Smooth muscle cell (in vitro differentiated cells): ENCODE results near the gene IMMP2L. TPM values are rescaled to one million over a fixed set of nuclear protein-coding genes. Genes with fewer than 3 reads are reported as not detected.

Experiments used
- DNase-seq: peaks from one replicate; lab custom pipeline; 2025; ENCODE audit not compliant: unreplicated experiment; lab: John Stamatoyannopoulos, UW
- H2AFZ ChIP-seq: fragments of 200-600 bp; sonication (generic); 2 replicates; pipeline ENCODE4 v1.6.0; 2016; ENCODE audit warnings: antibody characterized with exemption, low read depth, mild to moderate bottlenecking
- H3F3A ChIP-seq: fragments of 200-600 bp; sonication (generic); 2 replicates; pipeline ENCODE4 v1.6.0; 2017; ENCODE audit warnings: antibody characterized with exemption, low read depth
- H3K27ac ChIP-seq: fragments of 200-600 bp; sonication (generic); 2 replicates; pipeline ENCODE4 v1.5.1; 2016; ENCODE audit warnings: low read depth, mild to moderate bottlenecking
- H3K27me3 ChIP-seq: fragments of 200-600 bp; sonication (generic); 2 replicates; pipeline ENCODE4 v1.6.1; 2016; ENCODE audit warnings: low read depth, mild to moderate bottlenecking
- H3K36me3 ChIP-seq: fragments of 200-600 bp; sonication (generic); 2 replicates; pipeline ENCODE4 v1.5.1; 2016; ENCODE audit warnings: low read depth
- H3K4me1 ChIP-seq: fragments of 200-600 bp; sonication (generic); 2 replicates; pipeline ENCODE4 v1.5.1; 2016; ENCODE audit warnings: low read depth
- H3K4me2 ChIP-seq: fragments of 200-600 bp; sonication (generic); 2 replicates; pipeline ENCODE4 v1.6.0; 2016; ENCODE audit warnings: mild to moderate bottlenecking
- H3K4me3 ChIP-seq: fragments of 200-600 bp; sonication (generic); 2 replicates; pipeline ENCODE4 v1.5.1; 2016; ENCODE audit warnings: mild to moderate bottlenecking
- H3K79me2 ChIP-seq: fragments of 200-600 bp; sonication (generic); 2 replicates; pipeline ENCODE4 v1.6.0; 2016; ENCODE audit warnings: low read depth, mild to moderate bottlenecking
- H3K9ac ChIP-seq: fragments of 200-600 bp; sonication (generic); 2 replicates; pipeline ENCODE4 v1.6.0; 2016; ENCODE audit warnings: low read depth
- H3K9me3 ChIP-seq: fragments of 200-600 bp; sonication (generic); replicated peaks from 2 replicates; pipeline ENCODE4 v1.5.1; 2016; ENCODE audit warnings: low read depth
- H4K20me1 ChIP-seq: fragments of 200-600 bp; sonication (generic); 2 replicates; pipeline ENCODE4 v1.6.0; 2016; ENCODE audit warnings: low read depth
- WGBS: methylation state at CpG from one replicate; pipeline ENCODE4 v1.1.7; 2016; ENCODE audit warnings: low lambda C conversion rate; 5-methylcytosine and 5-hydroxymethylcytosine counted together
- polyA plus RNA-seq: library from polyadenylated mRNA; unstranded; fragments of >200 nt; fragmentation: Nextera tagmentation; extraction: Ambion mirVana; gene quantifications from 2 replicates; pipeline ENCODE4 v1.2.1, GENCODE V29; 2016
- total RNA-seq: library from RNA; depleted of rRNA; stranded (reverse); fragments of >200 nt; gene quantifications from 2 replicates; pipeline ENCODE4 v1.2.3, GENCODE V29; 2014
- TF ChIP-seq, protein P1 (sequence below): fragments of 200-600 bp; sonication (generic); IDR thresholded peaks from 2 replicates; pipeline ENCODE4 v1.5.1; 2017; ENCODE audit warnings: borderline replicate concordance, mild to moderate bottlenecking, antibody characterized with exemption; ENCODE audit not compliant: insufficient read depth, poor library complexity, severe bottlenecking

Gene IMMP2L
- total and polyA plus RNA-seq, 2 experiments from 2014 or later = 10.9 to 11.1 TPM

DNA sequence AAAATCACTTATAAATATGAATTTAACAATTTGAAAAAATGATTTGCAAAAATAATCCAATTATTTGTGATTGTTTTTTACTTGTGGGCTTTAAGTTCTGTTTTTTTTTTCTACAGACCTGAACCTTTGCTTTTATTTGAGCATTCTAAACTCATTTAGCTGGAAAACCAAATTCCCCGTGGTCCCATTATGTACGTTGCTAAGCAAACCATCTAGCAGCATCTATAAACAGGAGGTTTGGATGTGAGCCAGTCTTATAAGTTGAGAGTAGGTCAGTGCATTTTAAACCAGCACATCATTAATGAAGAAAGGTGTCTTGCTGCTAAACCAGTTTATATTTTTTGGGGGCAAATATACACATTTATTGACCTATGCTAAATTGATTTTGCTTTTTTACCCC is 394.1 kb downstream of the IMMP2L start:
- H3K79me2 ChIP-seq = no peaks in the 10 kb centered on the region
- H4K20me1 ChIP-seq = no peaks in the 10 kb centered on the region
- H3K4me2 ChIP-seq = no peak overlapping the region
- no peak overlapping the region for H3K4me3 ChIP-seq
- no peak overlapping the region for H3K27ac ChIP-seq
- WGBS = 72% methylated on average over 2 of the region's 2 CpGs
- H3K9me3 ChIP-seq = no peaks in the 10 kb centered on the region
- H3K36me3 ChIP-seq = no peaks in the 10 kb centered on the region
- TF ChIP-seq, protein P1, sequence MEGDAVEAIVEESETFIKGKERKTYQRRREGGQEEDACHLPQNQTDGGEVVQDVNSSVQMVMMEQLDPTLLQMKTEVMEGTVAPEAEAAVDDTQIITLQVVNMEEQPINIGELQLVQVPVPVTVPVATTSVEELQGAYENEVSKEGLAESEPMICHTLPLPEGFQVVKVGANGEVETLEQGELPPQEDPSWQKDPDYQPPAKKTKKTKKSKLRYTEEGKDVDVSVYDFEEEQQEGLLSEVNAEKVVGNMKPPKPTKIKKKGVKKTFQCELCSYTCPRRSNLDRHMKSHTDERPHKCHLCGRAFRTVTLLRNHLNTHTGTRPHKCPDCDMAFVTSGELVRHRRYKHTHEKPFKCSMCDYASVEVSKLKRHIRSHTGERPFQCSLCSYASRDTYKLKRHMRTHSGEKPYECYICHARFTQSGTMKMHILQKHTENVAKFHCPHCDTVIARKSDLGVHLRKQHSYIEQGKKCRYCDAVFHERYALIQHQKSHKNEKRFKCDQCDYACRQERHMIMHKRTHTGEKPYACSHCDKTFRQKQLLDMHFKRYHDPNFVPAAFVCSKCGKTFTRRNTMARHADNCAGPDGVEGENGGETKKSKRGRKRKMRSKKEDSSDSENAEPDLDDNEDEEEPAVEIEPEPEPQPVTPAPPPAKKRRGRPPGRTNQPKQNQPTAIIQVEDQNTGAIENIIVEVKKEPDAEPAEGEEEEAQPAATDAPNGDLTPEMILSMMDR = no peak
- no peak for DNase-seq
- no peak overlapping the region for H2AFZ ChIP-seq
- H3F3A ChIP-seq = no peaks in the 10 kb centered on the region
- no peaks in the 10 kb centered on the region for H3K27me3 ChIP-seq
- H3K4me1 ChIP-seq = no peaks in the 10 kb centered on the region
- no peak overlapping the region for H3K9ac ChIP-seq

DNA sequence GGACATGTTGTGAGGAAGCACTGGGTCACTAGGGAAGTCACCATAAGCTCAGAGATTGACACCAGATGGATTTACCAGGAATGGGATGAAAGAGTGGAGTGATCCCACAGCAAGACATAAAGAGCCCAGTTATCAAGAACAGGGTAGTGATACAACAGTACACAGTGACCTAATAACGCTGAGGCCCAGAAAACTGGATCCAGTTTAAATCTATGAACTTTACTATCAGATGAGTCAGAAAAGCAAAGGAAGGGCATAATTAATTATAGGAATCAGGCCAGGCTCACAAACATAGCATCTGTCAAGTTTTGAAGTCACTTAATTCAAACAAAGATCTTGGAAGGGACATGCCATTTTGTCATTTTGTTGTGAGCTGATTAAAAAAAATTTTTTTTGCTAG is 397.9 kb downstream of the IMMP2L start:
- Histone ChIP-seq H2AFZ (no peak overlapping the region), H3K4me1 (no peaks in the 10 kb centered on the region), H3K4me3 (no peak overlapping the region), H3K79me2 (no peaks in the 10 kb centered on the region), H3K4me2 (no peak overlapping the region), H3F3A (no peaks in the 10 kb centered on the region), H3K27me3 (no peaks in the 10 kb centered on the region), H3K36me3 (no peaks in the 10 kb centered on the region), H3K27ac (no peak overlapping the region), H3K9me3 (no peaks in the 10 kb centered on the region), H3K9ac (no peak overlapping the region), H4K20me1 (no peaks in the 10 kb centered on the region)
- no peak for DNase-seq
- 54% methylated on average over 1 of the region's 1 CpG for WGBS
- TF ChIP-seq, protein P1 = no peak

DNA sequence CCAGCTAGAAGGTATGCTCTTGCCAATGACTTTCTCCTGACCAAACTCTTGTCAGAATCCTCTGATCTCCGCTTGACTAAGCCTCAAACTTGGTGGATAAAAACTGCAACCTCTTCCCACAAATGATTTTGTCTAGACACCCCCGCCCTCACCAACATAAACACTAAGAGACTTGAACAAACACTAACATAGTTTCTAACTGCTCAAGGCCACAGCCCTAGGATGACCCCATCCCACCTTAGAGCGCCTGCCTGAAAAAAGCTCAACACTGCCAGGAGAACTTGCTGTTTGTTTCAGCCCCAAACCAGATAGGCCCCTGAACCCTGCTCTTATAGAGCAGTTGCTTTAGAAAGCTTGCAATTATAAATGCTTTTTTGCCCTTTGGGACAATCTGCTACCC is 399.6 kb downstream of the IMMP2L start:
- Histone ChIP-seq H3K4me3 (no peak overlapping the region), H3K4me2 (no peak overlapping the region), H3K27ac (no peak overlapping the region), H2AFZ (no peak overlapping the region), H3K27me3 (no peaks in the 10 kb centered on the region), H3K36me3 (no peaks in the 10 kb centered on the region), H4K20me1 (no peaks in the 10 kb centered on the region), H3K9me3 (no peaks in the 10 kb centered on the region), H3F3A (no peaks in the 10 kb centered on the region), H3K9ac (no peak overlapping the region), H3K4me1 (no peaks in the 10 kb centered on the region), H3K79me2 (no peaks in the 10 kb centered on the region)
- TF ChIP-seq, protein P1 = no peak
- 88% methylated on average over 3 of the region's 3 CpGs for WGBS
- no peak for DNase-seq

DNA sequence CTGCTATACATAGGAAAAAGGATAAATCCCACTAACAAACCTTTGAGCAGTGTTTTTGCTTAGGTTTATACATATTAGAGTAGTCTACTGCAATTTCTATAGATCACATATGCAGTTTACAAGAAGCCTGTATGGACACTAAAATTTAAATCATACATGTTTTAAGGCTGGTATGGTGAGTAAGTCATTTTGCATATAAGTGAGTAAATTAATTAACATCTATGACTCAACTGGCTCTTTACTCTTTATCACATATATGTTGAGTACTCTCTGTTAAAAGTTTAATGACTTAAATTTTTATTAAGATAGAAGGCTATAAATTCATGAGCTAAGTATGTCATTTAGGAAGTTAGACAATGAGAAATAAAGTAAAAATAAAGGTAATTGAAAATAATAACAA is 402.0 kb downstream of the IMMP2L start:
- no peak overlapping the region for H3K4me3 ChIP-seq
- H4K20me1 ChIP-seq = no peaks in the 10 kb centered on the region
- no peaks in the 10 kb centered on the region for H3K4me1 ChIP-seq
- H3K27me3 ChIP-seq = no peaks in the 10 kb centered on the region
- H3K4me2 ChIP-seq = no peak overlapping the region
- no peaks in the 10 kb centered on the region for H3F3A ChIP-seq
- DNase-seq = no peak
- no peak overlapping the region for H3K27ac ChIP-seq
- no peaks in the 10 kb centered on the region for H3K36me3 ChIP-seq
- no peaks in the 10 kb centered on the region for H3K79me2 ChIP-seq
- TF ChIP-seq, protein P1 = no peak
- no peak overlapping the region for H2AFZ ChIP-seq
- no peaks in the 10 kb centered on the region for H3K9me3 ChIP-seq
- H3K9ac ChIP-seq = no peak overlapping the region
